Activated CD8-positive, alpha-beta memory T cell treated with anti-CD3 and anti-CD28 coated beads, Interleukin-2, amount 50 U/mL, for 4 hours (primary cell): Measurements from ENCODE around the gene AFF1.
"Not testable (repeated sequence)": the region's sequence is repeated elsewhere in the genome, so short reads cannot be mapped to it uniquely, and the experiment has no call there.

Experiments used
- DNase-seq: peaks from one replicate; pipeline ENCODE4 v3.0.0-alpha.2; 2020

Gene AFF1

DNA sequence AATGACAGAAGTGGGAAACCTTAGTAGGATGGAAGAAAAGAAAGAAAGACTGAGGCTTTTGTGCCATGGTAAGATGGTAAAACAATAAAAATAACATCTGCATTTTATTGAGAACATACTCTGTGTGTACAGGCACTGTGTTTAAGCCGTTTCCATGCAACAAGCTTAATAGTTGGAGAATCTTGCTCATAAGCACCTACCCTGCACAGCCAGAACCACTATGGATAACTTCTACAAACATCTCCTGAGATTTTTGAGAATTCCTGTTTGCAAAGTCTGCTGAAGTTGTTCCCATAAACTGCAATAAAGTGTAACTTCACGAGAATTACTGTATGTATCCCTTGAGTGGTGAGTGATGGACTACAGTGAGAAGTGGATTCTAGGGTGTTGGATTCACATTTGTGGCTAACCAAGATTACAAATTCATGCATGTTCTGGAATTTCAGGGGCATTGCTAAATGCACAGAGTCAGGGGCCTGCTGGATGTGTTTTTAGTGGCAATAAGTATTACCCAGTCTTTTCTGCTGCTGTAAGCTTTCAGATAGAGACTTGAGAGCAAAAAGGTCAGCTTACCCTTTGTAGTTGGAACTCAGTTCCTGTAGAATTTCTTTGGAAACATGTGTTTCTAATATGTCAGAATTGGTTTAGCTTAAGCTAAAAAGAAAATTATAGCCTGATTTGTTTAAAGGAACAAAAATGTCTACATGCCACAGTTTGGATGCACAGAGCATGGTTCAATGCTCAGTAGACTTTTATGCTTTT is 132.5 kb downstream of the AFF1 start:
- DNase-seq = no peak

DNA sequence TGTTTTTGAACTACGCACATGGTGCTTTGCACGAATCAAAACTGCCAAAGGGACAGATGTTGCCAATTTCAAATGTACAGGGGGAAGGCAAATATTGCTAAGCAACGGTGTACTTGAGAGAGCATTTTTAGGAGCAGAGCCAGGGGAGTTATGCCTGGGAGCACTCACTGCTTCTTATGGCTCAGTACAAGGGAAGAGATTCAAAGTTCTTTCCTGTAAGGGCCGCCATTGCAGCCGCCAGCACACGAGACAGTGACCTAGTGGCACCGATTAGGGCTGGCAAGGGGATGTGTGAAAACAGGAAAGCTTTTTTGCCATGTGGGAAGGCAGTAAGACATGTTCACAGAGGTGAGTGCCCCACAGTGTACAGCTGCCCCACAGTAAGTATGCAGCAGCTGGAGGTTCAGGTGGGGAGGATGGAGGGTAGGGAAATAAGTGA is 133.8 kb downstream of the AFF1 start:
- no peak for DNase-seq

DNA sequence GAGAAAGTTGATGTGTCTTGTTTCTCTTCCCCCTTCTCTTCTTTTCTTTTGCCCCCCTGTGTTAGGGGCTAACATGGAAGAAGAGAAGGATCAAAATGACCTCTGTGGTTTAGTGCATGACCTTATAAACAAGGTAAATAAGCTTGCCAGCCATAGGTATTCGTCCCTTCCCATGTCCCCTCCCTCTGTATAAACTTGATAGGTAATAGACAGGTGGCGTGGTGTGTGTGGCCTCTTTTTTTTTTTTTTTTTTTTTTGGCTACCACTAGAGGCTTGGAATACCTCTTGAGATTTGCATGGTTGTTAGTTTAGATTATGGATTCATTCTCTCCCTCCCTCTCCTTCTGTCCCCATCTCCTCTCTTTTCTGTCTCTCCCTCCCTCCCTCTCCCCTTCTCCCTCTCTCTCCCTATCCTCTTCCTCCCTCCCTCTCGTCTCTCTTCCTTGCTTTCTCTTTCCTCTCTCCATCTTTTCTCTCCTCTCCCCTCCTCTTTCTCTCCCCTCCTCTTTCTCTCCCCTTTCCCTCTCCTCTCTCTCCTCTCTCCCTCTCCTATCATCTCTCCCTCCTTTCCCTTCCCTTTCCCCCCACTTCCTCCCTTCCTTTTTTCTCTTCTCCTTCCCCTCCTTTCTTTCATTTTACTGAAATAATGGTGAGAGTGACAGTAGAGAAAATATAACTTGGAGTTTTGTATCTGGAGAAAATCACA is 134.4 kb downstream of the AFF1 start:
- DNase-seq = no peak

DNA sequence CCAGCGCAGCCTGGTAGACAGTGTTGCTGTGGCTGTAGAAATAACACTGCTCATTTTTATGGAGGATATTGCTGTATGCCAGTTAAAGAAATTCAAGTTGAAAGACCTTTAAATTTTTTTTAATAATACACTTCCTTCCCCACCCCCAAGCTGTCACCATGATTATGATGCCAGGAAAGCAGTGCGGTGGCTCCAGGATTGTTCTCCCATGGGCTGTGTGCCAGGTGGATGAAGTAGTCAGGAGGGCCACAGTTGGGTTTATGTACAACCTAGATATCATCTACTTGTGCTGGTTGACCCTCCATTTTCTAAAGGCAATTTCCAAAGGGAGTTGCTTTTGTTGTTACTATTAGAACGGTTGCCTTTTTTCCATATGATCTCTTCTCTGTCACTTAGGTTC is 136.6 kb downstream of the AFF1 start:
- no peak for DNase-seq

GRCh38 chr4:87072545-87072944 is 137.7 kb downstream of the AFF1 start:
- not testable (repeated sequence) for DNase-seq

GRCh38 chr4:87073199-87074120 is 138.6 kb downstream of the AFF1 start:
- DNase-seq = peak; percentile 43

DNA sequence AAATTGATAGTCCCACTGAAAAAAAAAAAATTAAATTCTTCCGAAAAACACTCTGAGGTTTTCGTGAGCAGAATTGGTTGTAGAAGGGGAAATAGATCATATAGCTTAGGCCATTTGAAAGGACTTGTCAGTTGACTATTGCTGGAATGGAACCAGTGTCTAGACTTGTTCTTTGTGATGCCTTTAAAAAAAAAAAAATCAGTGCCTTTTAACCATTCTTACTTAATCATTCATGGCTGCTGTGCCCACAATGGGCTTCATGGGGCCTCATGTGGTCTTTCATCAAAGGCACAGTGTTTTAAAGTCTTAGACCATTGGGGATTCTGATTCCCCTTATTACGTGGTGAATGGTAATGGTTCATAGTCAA is 139.3 kb downstream of the AFF1 start:
- DNase-seq = no peak

DNA sequence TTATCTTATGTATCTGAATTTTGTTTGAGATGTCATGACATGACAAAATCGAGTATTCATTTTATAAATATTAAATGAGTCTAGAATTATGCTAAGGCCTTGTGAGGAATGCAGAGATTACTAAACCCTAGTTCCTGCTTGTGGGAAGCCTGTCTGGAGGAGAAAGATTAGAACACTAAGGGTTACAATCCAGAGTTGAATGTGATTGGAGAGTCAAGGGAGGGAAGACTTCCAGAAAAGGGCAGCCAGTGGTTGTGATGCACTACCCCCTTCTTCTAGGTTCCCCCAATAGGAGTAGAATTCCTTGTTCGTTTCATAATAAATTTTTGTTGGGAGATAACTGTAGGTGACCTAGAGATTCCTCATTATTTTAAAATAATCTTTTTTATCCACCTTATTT is 141.1 kb downstream of the AFF1 start:
- no peak for DNase-seq

- no peak for DNase-seq
These were observed 142.0 kb downstream of the AFF1 start for GRCh38 chr4:87076690-87077358.

GRCh38 chr4:87077914-87078585 is 143.2 kb downstream of the AFF1 start:
- no peak for DNase-seq

- no peak for DNase-seq
These were observed 144.2 kb downstream of the AFF1 start for GRCh38 chr4:87078987-87079486.

DNA sequence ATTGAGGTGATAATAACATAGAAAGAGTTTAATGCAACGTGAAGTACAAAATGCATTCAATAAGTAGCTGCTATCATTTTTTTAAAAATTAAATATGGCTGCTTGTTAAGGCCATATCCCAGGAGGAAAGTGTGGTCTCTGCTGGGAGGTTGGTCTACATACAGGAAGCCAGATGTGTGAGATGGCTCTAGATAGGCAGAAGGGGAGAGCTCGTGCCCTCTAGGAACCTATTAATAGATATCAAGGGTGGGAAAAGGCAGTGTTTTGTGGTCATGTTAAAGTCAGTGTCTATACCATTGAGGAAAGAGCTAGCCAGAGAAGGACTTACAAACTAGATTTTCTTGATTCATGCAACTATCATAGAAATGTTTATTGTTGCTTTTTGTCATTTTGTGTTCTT is 145.2 kb downstream of the AFF1 start:
- DNase-seq = no peak

DNA sequence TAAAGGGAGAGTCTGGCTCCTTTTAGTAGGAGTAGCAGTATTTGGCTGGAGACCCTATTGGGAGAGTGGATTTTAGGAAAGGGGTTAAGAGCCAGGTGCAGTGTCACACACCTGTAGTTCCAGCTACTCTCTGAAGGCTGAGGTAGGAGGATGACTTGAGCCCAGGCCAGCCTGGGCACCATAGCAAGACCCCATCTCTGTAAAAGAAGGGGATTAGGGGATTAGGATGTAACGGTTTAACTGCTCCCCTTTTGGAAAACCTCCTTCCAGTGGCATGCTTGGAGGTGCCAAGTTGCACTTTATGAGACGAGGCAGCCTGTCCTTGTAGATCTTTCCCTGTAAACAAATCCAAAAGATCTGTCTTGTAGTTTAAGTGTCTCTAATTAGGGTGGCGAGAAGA is 145.7 kb downstream of the AFF1 start:
- DNase-seq = no peak

DNA sequence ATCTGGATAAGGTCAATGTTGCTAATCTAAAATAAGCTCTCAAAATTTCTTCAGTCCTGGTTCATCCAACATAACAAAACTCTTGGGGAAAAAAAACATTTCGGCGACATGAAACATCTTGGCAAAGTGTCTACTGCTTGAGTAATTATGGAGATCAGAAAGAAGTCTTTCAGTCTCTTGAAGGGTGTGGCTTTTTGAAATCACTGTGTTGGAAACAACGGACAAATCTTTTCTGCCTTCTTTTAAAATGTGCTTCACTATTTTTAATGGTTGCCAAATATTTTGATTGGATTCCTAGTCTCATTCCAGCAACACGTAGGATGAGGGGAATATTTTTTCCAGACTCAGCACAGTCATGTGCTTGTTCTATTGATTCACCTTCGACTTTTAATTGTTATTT is 147.0 kb downstream of the AFF1 start:
- DNase-seq = no peak

- DNase-seq = not testable (repeated sequence)
These were observed 150.9 kb downstream of the AFF1 start for GRCh38 chr4:87085732-87086131.

DNA sequence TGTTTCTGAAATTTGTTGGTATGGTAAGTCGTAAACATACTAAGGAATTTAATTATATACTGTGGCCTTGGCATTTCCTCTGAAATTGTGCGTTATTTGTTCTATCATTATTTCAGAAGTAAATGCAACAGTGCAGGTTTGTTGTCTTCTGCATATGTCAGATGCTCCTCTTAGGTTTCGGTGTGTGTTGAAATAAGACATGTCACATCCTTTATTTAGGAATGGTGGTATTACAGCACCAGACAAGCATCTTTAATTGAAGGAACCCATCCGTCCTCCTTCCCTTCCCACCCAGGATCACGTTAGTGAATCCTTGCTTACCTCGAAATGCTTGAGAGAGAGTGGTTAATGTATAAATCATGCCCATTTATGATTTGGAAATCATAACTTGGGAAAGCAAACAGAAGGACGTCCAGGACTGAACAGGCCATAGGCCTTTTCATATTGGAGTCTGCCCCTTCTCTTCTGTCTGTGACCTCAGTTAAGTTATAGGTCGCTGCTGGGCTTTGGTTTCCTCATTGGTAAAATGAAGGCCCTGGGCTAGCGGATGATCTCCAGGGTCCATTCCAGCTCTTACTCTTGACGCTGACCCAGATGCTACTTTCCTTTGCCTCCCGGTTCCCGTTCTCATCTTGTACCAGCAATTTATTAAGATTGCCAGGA is 151.5 kb downstream of the AFF1 start:
- DNase-seq = no peak

DNA sequence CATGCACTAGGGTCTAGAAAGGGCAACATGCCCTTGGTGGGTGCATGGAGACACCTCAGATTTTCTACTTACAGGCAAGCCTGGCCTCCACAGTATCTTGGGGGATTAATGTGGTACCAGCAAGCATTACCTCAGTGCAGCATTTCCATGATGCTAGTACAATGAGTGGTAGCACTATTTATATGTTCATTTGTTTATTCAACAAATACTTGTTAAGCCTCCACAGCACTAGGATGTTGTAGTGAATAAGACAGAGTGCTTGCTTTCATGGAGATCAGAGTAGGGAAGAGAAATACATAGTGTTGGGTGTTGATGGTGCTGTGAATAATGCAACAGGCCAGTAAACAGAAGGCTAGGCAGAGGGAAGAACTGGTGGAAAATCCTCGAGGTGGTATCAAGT is 152.2 kb downstream of the AFF1 start:
- DNase-seq = no peak

DNA sequence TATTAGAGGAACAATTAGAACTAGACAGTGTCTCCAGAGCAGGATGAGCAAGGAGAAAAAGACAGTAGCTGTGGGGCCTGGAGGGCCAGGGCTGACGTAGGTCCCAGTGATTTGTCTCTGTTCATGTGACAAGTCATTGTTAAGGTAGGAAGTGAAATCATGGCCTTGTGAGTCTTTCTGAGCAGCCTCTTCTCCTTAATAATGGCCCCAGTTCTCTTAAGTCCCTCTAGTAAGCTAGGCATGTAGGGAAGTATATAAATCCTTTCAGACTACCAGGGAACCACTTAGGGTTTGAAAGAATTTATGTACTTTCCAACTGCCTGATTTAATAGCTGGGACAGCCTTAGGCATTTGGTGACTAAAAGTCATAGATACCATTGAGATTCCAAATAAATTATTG is 152.6 kb downstream of the AFF1 start:
- no peak for DNase-seq

DNA sequence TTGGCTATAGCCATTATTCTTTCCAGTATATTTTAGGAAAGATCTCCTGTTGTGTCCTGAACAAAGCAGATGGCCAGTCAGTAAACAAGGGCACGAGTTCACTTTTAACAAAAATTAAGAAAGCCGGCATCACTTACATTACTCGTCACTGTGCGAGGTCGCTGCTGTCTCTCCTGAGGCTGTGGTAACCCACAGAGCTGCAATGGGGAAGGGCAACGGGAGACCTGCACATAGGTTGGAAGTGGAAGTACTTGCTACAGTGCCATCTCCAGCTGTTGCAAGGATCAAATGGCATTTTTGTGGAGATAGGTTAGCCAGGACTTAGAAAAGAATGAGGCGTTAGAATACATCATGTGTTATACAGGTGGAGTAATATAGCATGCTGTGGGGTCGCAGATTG is 153.4 kb downstream of the AFF1 start:
- DNase-seq = no peak

- no peak for DNase-seq
These were observed 154.6 kb downstream of the AFF1 start for GRCh38 chr4:87089368-87089767.

DNA sequence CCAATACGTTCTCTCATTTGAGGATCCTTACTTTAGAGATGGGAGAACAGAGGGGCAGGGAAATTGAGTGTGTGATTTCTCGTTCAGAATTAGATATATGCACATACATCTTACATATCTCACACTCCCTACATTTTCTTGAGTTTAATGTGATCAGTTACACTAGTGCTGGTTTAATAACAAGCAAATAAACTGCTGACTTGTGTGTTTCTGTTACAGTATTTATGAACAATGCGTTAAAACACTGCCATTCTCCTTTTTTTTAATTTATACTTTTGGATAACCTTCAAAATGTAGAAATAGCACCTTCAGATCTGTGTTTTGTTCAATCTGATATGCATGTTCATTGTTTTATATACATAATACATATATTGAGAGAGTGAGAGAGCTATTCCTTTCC is 155.5 kb downstream of the AFF1 start:
- DNase-seq = no peak
